AG09309 (cell line): Measurements from ENCODE around the gene EDC4.

ENCODE experiments used
- DNase-seq: peaks from one replicate; pipeline ENCODE4 v3.0.0-alpha.2; 2010; ENCODE audit warnings: low read depth
- H3K4me3 ChIP-seq: 2 replicates; pipeline ENCODE4 v1.5.1; 2011; ENCODE audit warnings: mild to moderate bottlenecking, low read depth, low read length, moderate library complexity; ENCODE audit not compliant: control insufficient read depth
- CTCF ChIP-seq: IDR thresholded peaks from 2 replicates; pipeline ENCODE4 v1.5.1; 2011; ENCODE audit warnings: mild to moderate bottlenecking, low read depth, low read length, inconsistent platforms; ENCODE audit not compliant: insufficient read depth, control insufficient read depth; ENCODE audit errors: missing control alignments

EDC4 gene

GRCh38 chr16:67917852-67918236 is 45.0 kb downstream of the EDC4 start:
- no peak for DNase-seq
- no peak for TF ChIP-seq CTCF
- H3K4me3 ChIP-seq, result no peak overlapping the region

- no peak for DNase-seq
- TF ChIP-seq CTCF, result no peak
- no peak overlapping the region for H3K4me3 ChIP-seq
Observed at GRCh38 chr16:67919622-67920221, 46.9 kb downstream of the EDC4 start.

GRCh38 chr16:67922221-67922620 is 49.4 kb downstream of the EDC4 start:
- no peak for TF ChIP-seq CTCF
- DNase-seq, result no peak
- H3K4me3 ChIP-seq, result no peak overlapping the region

GRCh38 chr16:67922740-67923139 is 49.9 kb downstream of the EDC4 start:
- no peak for DNase-seq
- H3K4me3 ChIP-seq, result no peak overlapping the region
- no peak for TF ChIP-seq CTCF

- DNase-seq, result no peak
- no peak for TF ChIP-seq CTCF
- H3K4me3 ChIP-seq, result no peak overlapping the region
Observed at GRCh38 chr16:67923414-67924116, 50.7 kb downstream of the EDC4 start.

- DNase-seq, result no peak
- no peak overlapping the region for H3K4me3 ChIP-seq
- TF ChIP-seq CTCF, result no peak
Observed at GRCh38 chr16:67924140-67924906, 51.5 kb downstream of the EDC4 start.
